NCI-H1092 treated with DMSO at 0.1 percent for 48 hours (cell line): Measurements from ENCODE around the gene YTHDF1.
"Not testable (repeated sequence)": the region's sequence is repeated elsewhere in the genome, so short reads cannot be mapped to it uniquely, and the experiment has no call there.

Experiments used
- DNase-seq: peaks from one replicate; lab custom pipeline; 2025; lab: John Stamatoyannopoulos, UW

The YTHDF1 gene

GRCh38 chr20:63216041-63216848 lies at the start of gene YTHDF1:
YTHDF1 (minus strand) TSS chr20:63216131; CDS start chr20:63215892, 239 bp downstream.
- DNase-seq: peak; percentile 96

DNA sequence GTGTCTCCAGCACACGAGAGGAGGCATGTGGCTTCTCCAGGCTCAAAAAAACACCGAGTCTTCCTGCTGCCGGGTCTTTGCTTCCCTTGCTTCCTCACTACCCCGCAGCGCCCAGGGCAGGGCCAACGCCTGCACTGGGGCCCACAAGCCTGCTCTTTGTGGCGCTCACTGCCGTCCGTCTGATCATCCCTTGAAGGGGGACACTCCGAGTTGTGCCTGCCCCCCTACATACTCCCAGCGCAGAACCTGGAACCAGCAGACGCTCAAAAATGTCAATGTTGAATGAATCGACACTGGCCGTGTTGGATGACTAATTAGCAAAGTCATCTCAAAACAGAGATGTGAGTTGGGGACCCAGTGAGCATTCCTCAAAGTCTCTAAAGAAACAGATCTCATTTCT lies 48.6 kb upstream of the YTHDF1 start:
- DNase-seq: no peak

GRCh38 chr20:63264000-63264399 lies 48.1 kb upstream of the YTHDF1 start:
- DNase-seq: no peak

- no peak for DNase-seq
Measured at GRCh38 chr20:63262836-63263235, 46.9 kb upstream of the YTHDF1 start.

DNA sequence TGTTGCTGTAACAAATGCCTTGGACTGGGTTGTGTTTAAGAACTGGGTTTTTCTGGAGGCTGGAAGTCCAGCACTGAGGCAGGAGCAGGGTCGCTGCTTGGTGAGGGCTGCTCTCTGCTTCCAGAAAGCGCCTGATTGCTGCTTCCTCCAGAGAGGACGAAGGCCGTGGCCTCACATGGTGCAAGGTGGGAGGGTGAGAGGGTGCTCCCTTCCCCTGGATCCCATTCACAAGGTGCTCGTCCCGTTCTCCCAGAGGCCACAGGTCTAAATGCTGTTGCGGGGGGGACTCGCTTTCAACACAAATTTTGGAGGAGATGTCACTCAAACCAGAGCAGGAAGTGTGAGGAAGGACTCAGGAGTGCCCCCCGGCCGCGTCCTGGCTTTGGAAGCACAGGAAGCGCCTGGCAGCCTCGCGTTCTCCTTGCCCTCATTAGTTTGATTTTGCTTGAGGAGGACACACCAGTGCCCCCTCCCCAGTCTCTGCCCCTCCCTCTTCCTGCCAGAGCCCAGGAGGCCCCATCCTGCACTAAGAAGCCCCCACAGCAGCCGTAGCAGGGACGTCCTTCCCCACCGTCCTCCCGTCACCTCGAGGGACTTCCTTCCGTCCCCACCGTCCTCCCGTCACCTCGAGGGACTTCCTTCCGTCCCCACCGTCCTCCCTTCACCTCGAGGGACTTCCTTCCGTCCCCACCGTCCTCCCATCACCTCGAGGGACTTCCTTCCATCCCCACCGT lies 46.0 kb upstream of the YTHDF1 start:
- DNase-seq: no peak

- no peak for DNase-seq
Measured at GRCh38 chr20:63261060-63261794, 45.3 kb upstream of the YTHDF1 start.

- no peak for DNase-seq
Measured at GRCh38 chr20:63260521-63260920, 44.6 kb upstream of the YTHDF1 start.

- no peak for DNase-seq
Measured at GRCh38 chr20:63259734-63260460, 44.0 kb upstream of the YTHDF1 start.

GRCh38 chr20:63258781-63259180 lies 42.9 kb upstream of the YTHDF1 start:
- no peak for DNase-seq

- no peak for DNase-seq
Measured at GRCh38 chr20:63257629-63258028, 41.7 kb upstream of the YTHDF1 start.

- no peak for DNase-seq
Measured at GRCh38 chr20:63256954-63257353, 41.0 kb upstream of the YTHDF1 start.

DNA sequence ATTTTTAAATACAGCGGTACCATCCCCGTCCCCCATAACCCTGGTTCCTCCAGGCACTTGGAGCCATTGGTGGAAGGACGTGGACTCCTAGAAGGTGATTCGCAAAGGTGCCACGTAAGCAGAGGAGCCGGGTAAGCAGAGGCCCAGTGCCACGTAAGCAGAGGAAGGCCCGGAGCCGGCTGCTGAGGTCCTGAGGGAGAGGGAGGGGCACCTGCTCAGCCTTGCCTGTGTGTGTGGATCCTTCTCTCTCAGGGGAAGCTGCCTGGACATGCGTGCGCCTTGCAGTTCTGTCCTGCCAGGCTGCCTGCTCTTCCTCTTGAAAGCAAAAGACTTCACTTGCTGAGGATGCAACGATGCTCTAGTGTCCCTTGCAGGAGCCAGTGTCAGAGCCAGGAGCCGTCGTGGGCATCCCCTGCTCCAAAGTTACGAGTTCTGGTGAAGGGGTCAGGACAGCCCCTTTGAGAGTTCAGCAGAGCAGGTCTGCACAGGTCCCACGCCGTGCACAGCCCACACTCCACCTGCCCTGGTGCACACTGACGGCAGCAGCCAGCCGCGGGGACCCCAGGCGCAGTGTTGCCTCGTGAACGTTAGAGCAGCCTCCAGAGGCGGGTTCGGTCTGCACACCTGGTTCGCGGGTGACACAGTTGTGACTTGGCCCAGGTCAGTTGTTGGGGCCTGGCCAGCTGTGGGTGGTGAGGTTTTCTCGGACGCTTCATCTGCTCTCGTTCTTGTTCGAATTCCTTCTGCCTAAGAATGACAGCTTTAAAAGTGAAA lies 40.2 kb upstream of the YTHDF1 start:
- DNase-seq: no peak

- DNase-seq: no peak
Measured at GRCh38 chr20:63254606-63255384, 38.9 kb upstream of the YTHDF1 start.

DNA sequence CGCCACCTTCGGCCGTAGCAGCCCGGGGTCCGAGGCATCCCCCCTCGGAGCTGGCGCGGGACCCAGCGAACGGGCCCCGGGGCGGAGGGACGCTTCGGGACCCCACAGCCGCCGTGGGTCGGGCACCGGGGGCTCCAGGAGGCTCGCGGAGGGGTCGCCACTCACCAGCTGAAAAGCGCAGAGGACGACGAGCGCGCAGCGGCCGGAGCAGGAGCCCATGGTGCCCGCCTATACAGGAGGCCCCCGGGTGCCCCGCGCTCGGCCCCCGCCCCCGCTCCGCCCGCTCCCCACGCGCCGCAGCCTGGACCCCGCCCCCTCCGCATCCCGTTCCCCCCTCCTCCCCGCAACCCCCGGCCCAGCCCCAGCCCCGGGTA lies 38.3 kb upstream of the YTHDF1 start, which contains the start of gene NKAIN4:
NKAIN4 (minus strand) TSS at position 232 of the 374 bp plus-strand sequence; CDS start at position 219, 13 bp downstream.
- DNase-seq: no peak

GRCh38 chr20:63253438-63254231 lies 37.7 kb upstream of the YTHDF1 start:
- no peak for DNase-seq

DNA sequence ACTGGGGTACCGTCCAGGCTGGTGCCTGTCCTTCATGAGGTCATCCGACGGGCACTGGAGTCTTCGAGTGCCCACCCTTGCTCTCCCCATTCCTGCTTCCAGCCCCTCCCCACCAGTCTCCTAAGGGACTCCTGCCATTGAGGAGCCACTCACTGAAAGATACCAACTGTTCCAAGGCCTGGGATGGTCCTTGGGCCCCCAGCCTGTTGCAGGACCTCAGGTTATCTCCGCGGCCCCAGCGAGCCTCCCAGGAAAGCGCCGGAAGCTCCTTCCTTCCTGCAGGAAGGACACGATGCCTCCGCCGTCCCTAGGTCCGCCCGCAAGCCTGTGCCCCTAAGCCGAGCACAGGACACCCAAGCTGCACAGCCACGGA lies 37.1 kb upstream of the YTHDF1 start:
- DNase-seq: no peak

DNA sequence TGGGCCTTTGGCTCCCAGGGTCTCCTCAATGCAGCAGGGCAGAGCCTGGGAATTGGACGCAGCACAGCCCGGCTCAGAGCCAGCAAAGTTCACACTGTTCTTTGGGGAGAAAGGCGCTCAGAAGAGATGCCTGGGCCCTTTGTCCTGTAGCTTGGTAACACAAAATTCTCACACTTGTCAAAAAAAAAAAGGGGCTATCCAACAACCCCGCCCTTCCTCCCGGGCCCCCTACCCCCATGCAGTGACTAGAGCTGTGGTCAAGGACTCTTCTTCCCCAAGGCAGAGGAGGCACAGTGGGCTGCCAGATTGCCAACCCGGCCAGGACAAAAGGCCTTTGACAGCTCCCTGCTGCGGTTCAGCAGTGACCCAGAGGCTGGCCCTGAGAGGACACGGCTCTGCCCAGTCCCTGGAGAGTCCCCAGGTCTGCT lies 36.4 kb upstream of the YTHDF1 start:
- DNase-seq: no peak

GRCh38 chr20:63251350-63251749 lies 35.4 kb upstream of the YTHDF1 start:
- DNase-seq: not testable (repeated sequence)

DNA sequence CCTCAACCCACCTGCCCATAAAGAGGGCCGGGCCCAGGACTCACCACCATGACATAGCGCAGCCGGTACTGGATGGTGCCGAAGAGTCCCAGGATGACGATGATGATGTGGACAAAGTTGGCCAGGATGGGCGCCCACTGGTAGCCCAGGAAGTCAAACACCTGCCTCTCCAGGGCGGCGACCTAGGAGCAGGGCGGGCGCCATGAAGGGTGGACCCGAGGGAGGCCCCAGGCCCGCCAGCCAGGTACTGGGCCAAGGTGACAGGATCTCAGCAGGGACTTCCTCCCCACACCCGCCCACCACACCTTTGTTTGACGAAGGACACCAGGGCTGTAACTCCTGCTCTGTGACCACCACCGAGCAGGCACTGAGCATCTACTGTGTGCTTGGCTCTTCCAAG lies 34.0 kb upstream of the YTHDF1 start:
- DNase-seq: no peak
